HG02571 (cell line): Measurements from ENCODE around the gene MRPL41.
"Not testable (repeated sequence)": the region's sequence is repeated elsewhere in the genome, so short reads cannot be mapped to it uniquely, and the experiment has no call there.

Source experiments
- ATAC-seq: cut with Tn5 transposase; IDR thresholded peaks from one replicate; pipeline ENCODE4 v1.9.1; 2021; ENCODE audit warnings: mild to moderate bottlenecking, moderate library complexity; ENCODE audit not compliant: unreplicated experiment

The MRPL41 gene

DNA sequence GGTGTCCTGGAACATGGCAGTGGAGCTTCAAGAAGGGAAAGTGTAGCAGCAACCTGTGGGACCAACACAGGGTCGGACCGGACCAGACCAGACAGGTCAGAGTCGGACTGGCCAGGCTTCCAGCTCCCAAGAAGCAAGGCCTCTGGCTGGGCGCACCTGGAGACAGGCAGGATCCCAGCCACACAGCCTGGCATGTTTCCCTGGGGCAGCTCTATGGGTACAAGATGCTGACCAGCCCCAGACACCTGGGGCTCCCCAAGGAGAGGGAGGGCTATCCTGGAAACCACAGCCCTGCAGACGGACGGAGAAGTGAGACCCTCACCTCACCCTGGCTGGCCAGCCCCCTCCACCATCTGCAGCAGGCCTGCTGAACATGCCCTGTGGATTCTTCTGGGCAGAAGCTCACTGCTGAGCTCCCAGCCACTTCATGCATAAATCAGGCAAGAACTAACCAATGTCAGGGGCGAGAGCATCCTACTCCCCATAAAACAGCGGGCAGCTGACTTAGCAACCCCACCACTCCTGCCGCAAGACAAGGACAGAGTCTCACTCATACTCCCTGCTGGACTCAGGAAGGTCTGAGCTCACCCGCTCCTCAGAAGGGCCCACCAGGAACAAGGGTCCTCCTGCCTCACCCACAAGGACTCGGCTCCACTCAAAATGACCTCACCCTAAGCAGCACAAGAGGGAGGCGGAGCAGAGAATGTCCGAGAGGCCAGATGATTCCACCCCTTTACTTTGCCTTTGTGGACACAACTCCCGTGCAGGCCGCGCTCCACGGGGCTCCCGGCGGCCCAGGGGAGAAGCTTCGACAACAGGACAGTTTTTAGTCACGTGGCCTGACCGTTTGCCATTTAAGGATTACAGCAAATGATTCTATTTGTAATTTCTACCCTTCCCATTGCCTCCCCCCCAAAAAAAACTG lies 29.9 kb downstream of the MRPL41 start:
- ATAC-seq = no peak

DNA sequence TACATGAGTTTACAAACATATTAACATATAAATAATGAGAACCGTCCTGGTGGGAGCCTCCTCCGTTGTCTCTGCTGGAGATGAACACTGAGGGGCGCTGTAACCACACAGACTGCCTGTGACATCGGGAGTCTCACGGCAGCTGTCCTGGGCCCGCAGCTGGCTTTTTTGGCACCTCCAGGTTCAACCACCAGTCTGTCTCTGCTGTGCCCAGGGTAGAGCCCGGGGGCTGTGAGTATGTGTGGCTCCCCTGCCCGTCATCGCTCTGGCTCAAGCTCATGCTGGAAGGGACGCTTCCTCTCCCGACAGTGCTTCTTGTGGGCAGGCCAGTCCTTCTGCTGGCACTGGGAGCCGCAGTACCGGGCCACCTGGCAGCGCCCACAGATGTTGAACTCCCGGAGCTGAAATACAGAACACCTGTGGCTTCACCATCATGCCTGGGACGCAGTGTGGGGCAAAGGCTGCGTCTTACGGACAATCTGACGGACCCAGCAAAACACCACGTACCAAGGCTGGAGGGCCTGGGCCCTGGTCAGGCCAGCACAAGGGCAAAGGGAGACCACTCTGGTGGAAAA lies 30.7 kb downstream of the MRPL41 start:
- no peak for ATAC-seq

DNA sequence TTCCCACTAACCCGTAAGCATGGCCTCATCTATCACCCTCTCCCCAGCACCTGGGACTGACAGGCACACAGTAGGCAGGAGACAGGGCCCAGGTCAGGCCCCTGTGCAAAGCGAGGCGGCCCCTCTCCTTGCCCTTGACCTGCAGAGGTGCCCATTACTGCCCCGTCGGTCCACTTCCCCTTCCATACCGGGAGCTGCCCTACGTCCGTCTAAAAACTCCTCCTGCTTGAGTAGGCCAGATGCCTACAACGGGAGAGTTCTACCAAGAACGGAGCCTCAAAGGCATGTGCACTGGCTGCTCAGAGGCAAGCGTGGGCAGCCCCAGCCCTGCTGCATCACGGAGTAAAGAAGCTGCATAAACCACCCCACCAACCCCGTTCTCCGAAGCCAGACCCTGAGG lies 31.7 kb downstream of the MRPL41 start:
- ATAC-seq = no peak

DNA sequence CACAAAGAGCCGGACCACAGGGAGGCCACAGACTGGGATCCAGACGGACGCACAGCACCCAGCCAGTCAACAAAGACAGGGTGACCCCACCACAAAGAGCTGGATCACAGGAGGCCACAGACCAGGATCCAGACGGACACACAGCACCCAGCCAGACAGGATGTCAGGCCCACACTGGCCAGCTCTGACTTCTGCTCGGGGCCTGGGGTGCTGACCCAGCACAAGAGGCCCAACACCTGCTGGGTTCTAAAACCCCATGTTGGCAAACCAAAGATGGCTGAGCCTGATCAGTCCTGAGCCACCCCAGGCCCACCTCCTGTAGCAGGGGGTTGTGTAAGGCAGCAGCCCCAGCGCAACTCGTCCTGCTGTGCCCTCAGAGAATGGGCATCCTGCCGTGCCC lies 32.3 kb downstream of the MRPL41 start:
- ATAC-seq = no peak

DNA sequence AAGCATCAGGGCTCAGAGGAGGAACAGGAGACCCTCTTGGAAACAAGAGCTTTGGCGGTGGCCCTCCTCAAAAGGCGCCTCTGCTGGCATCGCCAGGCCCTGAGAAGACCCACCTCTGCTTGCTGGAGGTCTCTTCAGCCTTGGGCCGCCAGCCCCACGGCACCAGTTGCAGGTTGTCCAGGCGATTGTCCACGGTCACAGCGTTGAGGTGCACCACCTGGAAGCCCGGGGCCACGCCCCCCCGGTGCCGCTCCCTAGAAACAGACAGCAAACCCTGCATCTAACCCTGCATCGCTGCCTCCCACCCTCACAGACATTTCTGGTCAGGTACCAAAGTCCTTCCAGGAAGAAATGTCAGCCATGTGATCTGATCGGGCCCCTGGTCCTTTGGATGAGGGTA lies 35.2 kb downstream of the MRPL41 start:
- no peak for ATAC-seq

DNA sequence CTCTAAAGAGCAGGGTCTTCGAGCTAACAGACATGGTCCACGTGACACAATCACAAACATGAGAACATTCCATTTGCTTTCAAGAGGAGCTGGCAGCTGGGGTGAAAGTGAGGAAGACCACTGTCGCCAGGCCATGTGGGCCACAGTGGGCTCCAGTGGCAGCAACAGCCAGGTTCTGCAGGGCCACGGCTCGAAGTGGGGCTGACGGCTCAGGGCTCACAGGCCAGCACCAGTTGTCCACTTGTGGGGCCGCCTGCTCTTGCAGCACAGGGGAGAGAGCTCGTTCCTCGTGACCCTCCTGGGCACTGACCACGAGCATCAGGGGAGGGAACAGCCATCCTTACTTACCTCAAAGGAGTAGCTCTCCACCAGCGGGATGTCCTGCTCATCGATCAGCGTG lies 36.6 kb downstream of the MRPL41 start:
- ATAC-seq = no peak

DNA sequence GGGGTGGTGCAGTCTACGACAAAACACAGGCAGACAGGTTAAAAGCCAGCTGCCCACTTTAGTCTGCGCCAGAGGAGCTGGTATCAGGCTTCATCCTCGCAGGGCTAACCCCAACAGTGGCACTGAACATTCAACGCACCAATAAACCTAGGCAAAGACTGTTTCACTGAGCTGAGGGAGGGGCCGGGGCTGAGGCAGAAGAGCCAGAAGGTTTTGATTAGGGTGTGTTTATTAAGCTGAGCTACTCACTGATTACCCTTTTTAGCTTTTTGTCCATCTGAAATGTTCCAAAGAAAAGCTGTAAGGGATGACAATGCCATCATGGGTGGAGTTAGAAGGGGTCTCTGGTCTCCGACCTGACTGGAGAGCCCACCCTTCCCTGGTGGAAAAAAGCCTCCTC lies 37.2 kb downstream of the MRPL41 start:
- ATAC-seq = no peak

DNA sequence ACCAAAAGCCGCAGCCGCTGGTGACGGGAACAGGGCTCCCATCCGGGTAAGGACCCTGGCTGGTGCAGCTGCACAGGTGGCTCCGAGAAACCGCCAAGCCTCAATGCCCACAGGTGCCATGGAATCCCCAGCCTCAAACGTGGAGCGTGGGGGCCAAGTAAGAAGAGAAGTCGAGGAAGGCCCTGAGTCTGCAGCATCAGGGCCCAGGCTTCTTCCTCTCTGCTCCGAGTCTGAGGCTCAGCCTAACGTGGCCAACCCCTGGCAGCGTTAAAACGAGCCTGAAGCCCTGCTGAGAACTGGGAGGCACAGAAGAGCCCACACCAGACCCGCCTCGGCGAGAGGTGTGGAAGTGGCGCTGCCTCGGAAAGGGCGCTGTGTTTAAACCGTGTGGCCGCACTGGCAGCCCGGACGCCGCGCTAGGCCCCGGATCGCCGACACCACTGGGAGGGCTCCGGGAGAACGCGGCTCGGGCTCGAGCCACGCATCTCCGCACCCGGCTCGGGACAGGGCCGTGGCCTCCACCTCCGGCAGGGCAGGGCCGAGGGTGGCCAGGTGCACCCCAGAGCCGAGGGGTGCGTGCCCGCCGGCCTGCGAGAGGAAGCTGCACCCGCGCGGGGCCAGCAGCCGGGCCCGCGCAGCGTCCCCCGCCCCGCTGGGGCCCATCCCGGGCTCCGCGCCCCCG lies 37.9 kb downstream of the MRPL41 start:
- peak; percentile 14 for ATAC-seq

DNA sequence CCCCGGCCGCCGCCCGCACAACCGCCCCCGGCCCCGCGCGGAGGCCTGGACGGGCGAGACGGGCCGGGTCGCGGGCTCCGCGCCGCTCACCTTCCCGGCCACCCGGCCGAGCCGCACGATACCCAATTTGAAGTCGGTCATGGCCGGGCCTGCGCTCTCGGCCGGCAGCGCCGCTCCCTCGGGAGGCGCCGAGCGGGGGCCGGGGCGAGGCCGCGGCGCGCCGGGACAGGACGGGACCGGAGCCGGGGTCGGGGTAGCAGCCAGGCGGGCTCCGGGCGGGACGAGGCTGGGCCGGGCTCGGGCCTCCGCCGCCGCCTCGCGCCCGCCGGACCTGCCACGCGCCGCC lies 38.4 kb downstream of the MRPL41 start:
- ATAC-seq = no peak

DNA sequence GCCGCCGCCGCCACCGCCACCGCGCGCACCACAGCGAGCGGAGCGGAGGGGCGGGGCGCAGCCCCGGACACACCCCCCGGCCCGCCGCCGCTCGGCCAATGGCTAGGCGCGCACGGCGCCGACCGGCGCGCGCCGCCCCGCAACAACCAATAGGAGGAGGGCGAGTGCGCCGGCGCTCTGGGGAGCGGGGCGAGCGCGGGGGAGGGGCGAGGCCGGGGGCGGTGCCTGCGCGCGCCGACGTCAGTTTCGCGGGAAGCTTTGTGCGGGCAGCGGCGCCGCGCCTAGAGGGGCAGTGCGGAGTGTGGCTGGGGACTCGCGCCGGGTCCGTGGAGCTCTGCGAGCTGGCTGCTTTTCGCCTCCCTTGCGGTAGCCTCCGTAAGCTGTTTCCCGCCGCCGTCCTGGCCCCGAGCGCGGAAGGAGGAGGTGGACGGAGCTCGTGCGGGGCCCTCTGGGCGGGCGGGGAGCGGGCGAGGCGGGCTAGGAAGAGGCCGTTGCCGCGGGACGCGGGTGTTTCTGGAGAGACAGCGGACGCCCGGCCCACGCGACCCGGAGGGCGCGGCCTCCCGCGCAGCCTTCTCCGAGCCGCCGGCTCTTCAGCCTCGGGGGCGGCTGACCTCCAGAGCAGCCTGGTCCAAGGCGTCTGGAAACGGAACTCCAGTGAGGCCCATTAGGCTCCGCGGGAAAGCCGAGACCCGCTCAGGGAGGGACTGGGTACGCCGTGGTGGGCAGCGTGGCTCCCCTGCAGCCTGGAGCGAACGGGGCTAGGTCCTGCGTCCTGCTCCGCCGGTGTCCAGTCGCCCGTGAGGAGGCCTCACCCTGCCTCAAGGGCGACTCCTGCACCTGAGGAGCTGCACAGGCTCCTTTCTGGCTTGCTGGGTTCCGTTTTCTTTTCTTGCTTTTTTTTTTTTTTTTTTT lies 39.0 kb downstream of the MRPL41 start, which contains the start of gene ZMYND19:
Gene ZMYND19, minus strand, starts transcription at position 44 of the 915 bp plus-strand sequence. CDS start 249 bp downstream, outside the sequence.
- peak; percentile 88 for ATAC-seq

DNA sequence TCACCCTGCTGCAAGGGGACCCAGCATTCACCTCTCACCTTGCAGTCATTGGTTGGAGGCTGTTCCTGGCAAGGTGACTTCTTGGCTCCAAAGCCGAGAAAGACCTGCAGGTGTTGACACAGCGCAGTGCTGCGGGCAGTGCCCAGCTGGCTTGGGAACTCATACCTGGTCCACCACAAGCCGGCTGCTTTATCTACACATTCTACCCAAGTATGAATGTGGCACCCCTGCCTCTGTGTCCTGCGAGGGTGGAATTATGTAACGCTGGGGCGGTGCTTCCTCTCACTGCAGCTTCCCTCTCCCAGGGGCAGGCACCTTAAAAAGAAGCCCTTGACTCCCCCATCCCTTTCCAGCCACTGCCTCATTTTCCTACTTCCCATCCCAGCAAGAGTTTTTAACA lies 41.1 kb downstream of the MRPL41 start:
- ATAC-seq = no peak

DNA sequence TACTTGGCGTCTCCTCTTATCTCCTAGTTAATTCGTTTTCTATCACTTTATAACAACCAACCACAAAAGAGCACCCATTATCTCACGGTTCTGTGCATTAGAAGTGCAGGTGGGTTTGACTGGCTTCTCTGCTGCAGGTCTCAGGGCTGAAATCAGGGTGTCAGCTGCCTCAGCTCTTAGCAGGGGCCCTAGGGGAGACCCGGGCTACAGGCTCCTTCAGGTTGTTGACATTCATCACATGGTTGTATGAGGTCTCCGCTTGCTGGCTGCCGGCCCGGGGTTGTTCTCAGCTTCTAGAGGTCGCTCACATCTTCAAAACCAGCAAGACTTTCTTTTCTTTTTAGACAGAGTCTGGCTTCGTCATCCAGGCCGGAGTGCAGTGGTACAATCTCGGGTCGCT lies 41.5 kb downstream of the MRPL41 start:
- ATAC-seq = no peak

DNA sequence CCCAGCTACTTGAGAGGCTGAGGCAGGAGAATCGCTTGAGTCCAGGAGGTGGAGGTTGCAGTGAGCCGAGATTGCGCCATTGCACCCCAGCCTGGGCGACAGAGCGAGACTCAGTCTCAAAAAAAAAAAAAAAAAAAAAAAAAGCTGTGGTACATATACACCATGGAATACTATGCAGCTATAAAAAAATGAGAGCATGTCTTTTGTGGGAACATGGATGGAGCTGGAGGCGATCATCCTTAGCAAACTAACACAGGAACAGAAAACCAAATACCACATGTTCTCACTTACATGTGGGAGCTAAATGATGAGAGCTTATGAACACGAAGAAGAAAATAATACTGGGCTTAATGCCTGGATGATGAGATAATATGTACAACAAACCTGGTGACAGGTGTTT lies 44.9 kb downstream of the MRPL41 start:
- ATAC-seq = not testable (repeated sequence)

DNA sequence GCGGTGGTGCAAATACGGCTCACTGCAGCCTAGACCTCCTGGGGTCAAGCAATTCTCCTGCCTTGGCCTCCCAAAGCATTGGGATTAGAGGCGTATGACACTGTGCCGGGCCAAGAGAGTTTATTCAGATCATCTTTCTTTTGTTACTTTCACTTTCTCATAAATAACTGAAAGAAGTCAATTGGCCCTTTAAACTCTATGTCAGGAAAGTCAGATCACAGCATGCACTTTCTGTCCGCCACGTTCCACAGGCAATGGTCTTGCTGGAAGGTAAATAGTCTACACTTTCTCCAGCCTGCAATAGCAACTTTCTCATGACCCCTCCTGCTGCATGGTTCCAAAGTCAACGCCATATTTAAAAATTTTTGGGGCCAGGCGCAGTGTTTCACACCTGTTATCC lies 47.3 kb downstream of the MRPL41 start:
- ATAC-seq = no peak
